HG03460 (cell line): Measurements from ENCODE around the gene CADM2.

Experiments used
- ATAC-seq: cut with Tn5 transposase; IDR thresholded peaks from one replicate; pipeline ENCODE4 v1.9.1; 2021; ENCODE audit not compliant: unreplicated experiment

Gene CADM2

DNA sequence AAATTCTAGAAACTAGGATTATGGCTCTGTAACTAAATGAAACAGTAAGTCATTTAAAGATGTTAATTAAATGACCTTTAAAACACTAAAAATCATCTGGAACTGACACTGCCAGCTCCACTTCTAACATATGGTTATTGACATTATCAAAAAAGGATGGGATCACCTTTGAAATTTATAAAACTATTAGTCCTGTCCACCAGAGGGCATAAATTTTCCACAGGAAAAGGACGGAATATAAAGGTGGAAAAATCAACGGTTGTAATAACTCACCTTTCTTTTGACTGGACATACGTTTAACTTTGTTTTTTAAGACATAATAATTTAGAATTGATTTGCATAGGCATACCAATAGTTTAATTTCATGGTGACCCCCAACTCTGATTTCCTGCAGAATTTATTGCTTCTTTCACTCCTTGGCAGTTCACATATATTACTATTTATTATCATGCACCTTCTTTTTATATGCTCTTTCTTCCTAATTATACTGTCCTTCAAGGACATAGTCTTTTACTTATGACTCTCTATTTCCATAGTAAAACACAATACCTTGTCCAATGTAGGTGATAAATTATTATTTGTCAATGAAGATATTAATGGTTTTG, 345.7 kb downstream of the CADM2 start:
- no peak for ATAC-seq

GRCh38 chr3:85312331-85312730, 353.5 kb downstream of the CADM2 start:
- no peak for ATAC-seq

DNA sequence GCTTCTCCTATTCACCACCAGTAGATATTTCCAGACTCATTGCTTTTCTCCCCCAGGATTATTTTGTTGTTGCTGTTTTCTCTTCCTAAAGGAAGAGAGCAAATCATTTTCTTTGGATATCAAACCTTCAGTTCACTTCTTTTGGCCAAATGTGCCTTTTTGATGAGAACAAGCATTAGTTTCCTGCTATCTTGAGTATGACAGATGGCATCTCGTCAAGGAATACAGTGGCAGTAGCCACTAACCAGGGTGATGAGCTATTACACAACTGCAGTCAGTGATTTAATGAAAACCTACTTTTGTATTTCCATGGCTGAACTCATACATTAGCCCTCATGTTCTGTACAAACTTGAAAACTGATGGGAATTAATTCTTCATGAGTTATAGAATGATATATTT, 354.6 kb downstream of the CADM2 start:
- ATAC-seq = no peak

- no peak for ATAC-seq
These were observed 357.5 kb downstream of the CADM2 start for GRCh38 chr3:85316252-85316651.

- no peak for ATAC-seq
These were observed 363.1 kb downstream of the CADM2 start for GRCh38 chr3:85321892-85322291.

GRCh38 chr3:85330071-85330470, 371.3 kb downstream of the CADM2 start:
- ATAC-seq = no peak

- ATAC-seq = no peak
These were observed 379.1 kb downstream of the CADM2 start for GRCh38 chr3:85337895-85338294.

GRCh38 chr3:85342915-85343314, 384.1 kb downstream of the CADM2 start:
- ATAC-seq = no peak

GRCh38 chr3:85355572-85355971, 396.8 kb downstream of the CADM2 start:
- no peak for ATAC-seq

GRCh38 chr3:85360742-85361387, 402.1 kb downstream of the CADM2 start:
- ATAC-seq = peak; percentile 61

DNA sequence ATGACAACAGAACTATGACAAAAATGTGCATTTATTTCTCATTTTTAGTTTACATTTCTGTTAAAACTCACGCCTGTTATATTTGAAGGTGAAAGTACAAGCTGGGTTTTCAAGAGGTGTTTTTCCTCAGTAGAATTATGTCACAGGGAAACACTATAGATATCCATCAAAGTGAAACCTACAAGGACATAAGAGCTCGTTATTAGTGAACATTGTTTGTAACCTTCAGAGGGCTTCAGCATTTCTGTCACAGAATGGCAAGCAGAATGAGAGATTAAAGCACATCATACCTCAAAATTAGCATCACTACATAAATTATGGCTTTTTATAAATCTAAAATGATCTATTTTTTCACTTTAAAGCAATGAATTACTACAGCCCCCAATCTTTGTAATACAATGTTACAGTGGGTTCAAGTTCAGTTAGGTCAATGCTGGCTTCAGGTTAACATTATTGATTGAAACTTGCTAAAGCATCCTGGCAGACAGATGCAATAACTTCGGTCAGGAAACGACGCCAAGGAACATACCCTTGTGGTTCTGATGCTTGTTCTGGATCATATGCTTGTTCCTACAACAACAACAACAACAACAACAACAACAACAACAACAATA, 405.6 kb downstream of the CADM2 start:
- no peak for ATAC-seq

DNA sequence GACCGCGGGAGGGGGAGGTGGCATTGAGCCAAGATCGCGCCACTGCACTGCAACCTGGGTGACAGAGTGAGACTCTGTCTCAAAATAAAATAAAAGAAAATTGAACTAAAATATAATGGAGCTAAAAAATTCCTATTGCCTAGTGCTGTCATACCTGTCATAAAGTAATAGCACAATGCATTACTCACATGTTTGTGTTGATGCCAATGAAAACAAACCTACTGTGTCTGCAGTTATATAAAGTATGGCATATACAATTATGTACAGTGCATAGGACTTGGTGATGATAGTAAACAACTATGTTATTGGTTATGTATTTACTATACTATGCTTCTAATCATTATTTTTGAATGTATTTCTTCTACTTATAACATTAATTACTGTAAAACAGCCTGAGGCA, 411.6 kb downstream of the CADM2 start:
- ATAC-seq = no peak

DNA sequence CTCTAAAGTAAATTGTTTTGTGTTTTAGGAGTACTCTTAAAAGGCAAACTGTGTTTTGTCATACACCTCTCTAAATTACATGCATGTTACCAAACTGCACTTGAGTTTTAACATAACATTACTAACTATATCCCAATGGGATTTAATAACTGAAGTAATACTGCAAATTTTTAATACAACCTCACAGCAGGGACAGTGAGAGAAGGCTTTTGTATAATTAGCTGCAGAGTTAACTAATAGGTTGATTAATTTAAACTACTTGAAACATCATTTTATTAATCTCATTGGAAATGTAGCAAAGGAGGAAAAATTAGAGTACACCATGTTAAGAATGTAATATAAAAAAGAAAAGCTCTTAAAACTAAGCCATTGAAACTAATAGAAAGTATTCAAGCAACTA, 417.3 kb downstream of the CADM2 start:
- ATAC-seq = no peak

DNA sequence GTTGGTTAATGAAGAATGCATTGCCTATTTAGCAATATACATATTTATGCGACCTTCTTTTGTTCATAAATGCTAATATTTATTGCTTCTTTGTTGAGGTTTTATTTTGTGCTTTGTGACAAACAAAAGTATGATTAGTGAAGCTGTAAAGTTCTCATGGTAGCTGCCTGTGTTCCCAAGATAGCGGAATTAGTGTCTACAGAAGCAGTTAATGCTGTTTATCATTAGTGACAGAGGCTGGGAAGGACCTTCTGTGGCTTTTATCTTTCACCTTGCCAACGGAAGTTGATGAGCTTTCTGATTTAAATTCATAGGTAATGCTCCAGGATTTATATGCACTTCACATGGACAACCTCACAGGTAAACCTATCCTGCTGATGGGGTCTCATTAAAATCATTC, 418.3 kb downstream of the CADM2 start:
- no peak for ATAC-seq

GRCh38 chr3:85384372-85384771, 425.6 kb downstream of the CADM2 start:
- no peak for ATAC-seq

GRCh38 chr3:85387913-85388505, 429.2 kb downstream of the CADM2 start:
- no peak for ATAC-seq

DNA sequence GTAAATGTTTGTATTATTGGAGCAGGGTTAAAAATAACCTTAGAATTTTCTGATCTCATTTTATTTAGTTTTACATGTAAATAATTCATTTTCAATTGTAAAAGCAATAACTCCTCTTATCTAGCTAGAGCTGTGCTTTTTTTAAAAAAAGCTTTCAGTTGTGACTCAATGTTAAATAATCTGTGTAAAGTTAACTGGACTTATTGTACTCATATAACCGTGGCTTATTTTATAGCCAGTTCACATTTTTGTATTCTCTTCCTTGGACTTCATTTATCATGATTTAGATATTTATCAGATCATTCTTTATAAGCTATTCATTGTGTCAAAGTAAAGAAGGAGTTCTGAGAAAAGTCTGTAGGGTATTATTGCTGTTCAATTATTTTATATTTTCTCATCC, 435.6 kb downstream of the CADM2 start:
- no peak for ATAC-seq

- no peak for ATAC-seq
These were observed 438.6 kb downstream of the CADM2 start for GRCh38 chr3:85397434-85397833.

GRCh38 chr3:85426121-85426520, 467.3 kb downstream of the CADM2 start:
- no peak for ATAC-seq

DNA sequence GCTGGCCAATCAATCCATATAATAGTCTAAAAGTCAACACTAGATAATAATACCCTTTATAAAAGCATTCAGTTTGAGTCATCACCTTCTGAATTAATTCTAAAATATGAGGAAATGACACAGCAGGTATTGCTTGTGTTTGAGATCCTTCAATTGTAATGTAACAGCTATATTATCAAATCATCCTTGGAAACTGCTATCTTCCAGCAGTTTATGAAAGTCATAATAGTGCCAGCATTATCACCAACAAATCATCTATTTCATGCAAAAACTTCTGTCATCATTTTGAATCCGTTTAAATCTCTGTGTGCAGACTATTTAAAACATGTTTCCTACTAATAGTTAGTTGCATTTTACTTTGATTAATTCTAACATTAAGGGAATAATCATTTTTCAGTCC, 468.7 kb downstream of the CADM2 start:
- ATAC-seq = no peak

- ATAC-seq = no peak
These were observed 473.3 kb downstream of the CADM2 start for GRCh38 chr3:85432081-85432480.

DNA sequence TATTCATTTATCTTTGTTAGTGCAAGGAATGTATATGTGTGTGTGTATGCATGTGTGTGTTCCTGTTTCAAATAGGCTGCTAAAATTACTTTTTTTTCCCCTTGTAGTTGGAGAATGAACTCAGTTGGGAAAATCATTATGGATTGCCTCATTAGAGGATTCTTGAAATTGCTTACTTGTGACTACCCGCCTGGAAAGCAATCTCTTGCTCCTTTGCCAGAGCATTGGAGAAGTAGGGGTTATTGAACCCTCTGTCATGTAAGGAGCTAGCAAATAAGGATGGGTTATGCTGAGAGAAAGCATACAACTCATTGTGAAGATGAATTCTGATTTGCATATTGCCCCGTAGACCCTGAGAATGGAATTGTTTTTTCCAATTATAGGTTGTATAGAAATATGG, 474.5 kb downstream of the CADM2 start:
- no peak for ATAC-seq
